HG02610 (cell line): Measurements from ENCODE around the gene USP10.
"Not testable (repeated sequence)": the region's sequence is repeated elsewhere in the genome, so short reads cannot be mapped to it uniquely, and the experiment has no call there.

Source experiments
- ATAC-seq: cut with Tn5 transposase; IDR thresholded peaks from one replicate; pipeline ENCODE4 v1.9.1; 2021; ENCODE audit warnings: mild to moderate bottlenecking, moderate library complexity; ENCODE audit not compliant: unreplicated experiment

The USP10 gene

DNA sequence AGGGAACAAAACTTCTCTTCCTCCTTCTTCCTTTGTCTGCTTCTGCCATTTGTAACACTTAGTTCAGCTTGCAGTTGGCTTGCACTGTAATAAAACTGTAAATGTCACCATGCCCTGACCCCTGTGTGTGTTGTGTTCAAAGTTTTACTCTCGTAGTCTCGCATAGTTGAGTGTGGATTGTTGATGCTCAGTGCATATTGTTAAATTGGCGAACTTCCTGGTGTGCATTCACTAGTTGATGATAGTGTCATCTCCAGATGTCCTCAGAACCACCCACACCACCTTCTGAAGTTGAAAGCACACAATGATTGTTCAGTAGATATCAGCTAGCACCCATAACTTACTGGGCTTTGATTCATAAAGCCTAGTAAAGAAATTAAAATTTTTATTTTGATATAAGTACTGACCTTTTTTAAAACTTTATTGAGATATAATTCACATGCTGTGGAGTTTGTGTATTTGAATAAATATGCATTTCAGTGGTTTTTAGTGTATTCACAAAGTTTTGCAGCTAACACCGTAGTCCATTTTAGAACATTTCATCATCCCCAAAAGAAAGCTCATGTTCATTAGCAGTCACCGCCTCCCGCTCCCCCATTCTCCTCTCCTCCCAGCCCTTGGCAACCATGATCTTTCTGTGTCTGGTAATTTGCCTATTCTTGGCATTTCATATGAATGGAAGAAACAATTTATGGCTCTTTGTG is 25.0 kb downstream of the USP10 start:
- no peak for ATAC-seq

- ATAC-seq, result no peak
Measured at GRCh38 chr16:84725481-84726078, 25.8 kb downstream of the USP10 start.

DNA sequence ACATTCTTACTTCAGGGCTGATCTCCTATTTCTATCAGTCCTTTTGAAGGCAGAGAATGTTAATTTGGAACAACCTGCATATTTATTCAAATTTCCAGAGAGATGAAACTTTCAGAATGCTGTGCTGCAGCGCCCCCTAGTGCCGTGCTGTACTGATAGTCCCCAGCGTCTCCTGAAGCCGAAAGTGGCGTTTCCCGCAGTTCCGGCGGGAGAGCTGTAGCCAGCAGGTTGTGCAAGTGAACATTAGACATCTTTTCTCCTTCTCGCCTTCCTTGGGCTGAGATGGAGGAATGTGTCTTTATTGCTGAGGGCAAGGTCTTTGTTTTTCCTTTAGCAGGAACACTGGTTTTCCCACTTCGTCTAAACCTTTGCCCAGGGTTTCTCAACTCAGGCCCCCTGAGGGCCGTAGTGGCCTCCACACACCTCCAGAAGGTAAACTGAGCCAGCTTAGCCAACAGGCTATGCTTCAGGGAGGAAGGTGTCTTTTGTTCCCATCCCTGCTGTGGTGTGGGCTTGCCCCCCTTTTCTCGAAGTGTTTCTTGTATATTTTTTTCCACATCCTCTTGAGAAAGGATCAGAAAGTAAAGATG is 26.4 kb downstream of the USP10 start:
- ATAC-seq, result peak; percentile 30

DNA sequence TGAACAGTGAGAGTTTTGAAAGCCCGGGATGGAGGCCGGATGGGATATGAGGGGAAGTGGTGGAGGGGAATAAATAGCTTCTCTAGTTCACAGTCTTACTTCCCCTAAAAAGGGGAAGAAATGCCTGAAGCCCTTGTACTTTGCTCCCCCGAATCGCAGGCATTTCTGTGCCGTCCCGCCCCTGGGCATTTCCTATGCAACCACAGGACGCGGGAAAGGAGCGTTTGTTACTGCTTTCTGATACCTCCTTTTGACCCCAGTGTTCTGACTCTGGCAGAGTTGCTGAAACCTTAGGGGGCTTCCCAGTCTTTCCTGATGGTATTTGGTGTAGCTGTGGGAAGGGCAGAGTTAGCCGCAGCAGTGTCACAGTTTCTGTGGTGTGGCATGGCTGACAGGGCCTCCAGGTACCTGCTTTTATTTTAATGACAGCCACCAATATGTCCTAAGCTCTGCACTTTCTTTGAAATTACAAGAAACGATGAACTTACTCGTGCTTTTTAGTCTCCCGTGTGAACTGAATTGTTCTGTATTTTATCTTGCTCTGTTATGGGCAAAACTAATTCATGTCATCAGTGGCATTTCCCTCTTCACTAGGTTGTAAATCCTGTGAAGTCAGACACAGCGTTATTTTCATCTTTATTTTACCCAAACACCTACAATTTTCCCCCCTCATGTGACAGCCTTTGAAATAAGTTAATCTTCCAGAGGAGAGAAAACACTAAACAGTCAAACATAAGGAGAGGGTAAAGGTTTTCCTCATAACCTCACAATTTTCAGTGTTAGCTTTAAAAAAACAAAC is 27.1 kb downstream of the USP10 start:
- peak; percentile 48 for ATAC-seq

DNA sequence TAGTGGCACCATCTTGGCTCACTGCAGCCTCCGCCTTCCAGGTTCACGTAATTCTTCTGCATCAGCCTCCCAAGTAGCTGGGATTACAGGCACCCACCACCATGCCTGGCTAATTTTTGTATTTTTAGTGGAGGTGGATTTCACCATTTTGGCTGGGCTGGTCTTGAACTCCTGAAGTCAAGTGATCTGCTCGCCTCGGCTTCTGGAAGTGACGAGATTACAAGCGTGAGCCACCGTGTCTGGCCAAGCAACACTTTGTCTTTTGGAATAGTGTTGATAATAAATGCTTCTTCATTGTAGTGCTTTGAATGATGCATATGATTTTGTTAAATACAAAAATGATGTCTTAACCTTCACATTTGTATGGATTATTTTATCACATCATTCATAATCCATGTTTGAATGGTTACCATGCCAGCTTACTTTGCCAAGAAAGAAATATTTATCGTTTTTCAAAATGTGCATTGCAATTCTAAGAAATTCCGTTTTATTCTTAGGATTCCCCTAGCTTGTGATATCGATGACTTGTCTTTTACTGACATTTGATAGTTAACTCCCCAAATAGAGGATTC is 29.1 kb downstream of the USP10 start:
- no peak for ATAC-seq

GRCh38 chr16:84729716-84730320 is 30.0 kb downstream of the USP10 start:
- ATAC-seq, result no peak

- ATAC-seq, result peak; percentile 56
Measured at GRCh38 chr16:84730406-84731106, 30.8 kb downstream of the USP10 start.

- not testable (repeated sequence) for ATAC-seq
Measured at GRCh38 chr16:84732332-84732673, 32.5 kb downstream of the USP10 start.

GRCh38 chr16:84732674-84733352 is 33.0 kb downstream of the USP10 start:
- no peak for ATAC-seq

DNA sequence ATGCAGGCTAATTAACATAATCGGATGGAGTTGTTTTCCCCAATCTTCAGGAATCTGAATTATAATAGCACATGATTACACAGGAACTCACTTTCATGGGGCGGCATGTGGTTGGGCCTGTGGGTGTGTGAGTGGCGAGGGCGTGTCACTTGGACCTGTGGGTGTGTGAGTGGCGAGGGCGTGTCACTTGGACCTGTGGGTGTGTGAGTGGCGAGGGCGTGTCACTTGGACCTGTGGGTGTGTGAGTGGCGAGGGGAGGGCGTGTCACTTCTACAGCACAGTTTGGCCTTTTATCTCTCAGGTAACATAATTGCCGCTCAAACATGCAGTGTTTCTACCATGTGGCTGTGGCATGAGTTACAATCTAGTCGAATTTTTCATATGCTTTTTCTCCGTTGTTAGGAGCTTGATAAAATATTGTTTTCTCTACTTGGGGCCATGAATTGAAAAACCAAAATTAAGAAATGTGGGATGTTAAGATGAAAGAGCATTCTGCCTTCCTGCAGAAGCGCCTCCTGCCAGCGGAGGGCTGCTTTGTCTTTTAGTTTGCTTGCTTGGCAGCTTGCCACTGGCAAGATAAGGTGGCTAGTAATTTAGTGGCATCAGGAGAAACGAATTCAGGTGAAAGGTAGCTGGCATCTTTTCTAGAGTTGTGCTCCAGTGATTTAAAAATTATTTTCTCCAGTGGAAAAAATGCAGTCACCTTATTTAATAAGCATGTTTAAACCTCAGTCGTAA is 36.2 kb downstream of the USP10 start:
- no peak for ATAC-seq

DNA sequence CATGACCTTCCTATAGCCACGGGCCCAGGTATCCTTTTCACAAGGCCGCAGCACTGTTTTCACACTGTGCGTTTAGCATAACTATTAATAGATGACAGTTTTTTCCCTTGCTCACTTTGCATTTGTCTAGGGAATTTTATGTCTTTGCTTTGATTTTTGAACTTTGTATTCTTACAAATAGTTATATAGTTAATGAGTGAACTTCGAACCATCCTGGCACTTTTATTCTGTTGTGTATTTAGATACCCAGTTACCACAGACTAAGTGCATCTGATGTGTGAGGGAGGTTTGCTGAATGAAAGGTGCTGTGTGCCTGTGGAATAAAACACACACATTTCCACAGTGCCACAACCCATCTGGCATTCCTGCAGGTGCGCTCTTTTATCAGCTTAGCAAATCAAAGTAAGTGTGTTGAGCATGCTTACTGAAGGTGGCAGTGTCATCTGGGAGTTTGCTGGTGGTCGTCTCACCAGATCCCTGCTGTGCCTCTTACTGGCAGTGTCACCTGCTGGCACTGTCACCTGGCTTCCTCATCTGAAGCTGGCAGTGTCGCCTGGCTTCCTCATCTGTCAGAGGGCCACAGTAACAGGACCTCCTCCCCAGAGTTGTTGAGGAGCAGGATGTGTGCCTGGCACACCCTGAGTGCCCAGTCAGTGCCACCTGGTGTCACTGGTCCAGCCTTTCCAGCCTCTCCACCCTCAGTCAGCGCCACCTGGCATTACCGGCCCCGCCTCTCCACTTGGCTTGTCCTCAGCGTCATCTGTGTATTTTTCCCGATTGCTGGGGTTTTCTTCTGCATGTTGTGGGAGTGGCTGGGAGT is 37.6 kb downstream of the USP10 start:
- ATAC-seq, result no peak

- peak; percentile 62 for ATAC-seq
Measured at GRCh38 chr16:84738255-84739038, 38.6 kb downstream of the USP10 start.

- ATAC-seq, result no peak
Measured at GRCh38 chr16:84739349-84740124, 39.7 kb downstream of the USP10 start.

GRCh38 chr16:84740596-84741116 is 40.9 kb downstream of the USP10 start:
- no peak for ATAC-seq

DNA sequence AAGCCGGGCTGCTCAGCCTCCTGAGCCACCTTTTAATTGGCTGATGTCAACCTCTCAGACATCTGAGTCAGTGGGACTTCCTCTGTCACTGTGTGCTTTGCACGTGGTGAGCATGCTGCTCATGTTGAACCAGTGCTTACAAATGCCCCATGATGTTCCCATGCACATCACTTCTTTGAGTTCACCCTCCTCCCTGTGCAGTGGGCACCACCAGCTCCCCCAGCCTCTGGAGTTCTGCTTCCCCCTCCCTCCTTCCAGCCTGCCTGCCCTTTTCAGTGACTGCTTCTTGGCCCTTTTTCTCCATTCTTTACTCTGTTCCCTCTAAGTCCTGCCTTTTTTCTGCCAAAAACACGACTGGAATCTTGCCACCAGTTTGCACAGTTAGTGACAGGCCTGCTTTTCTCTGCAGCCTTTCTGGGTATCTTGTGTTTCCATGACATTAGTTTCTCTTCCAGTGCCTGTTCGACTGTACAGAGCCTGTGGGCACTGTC is 41.6 kb downstream of the USP10 start:
- ATAC-seq, result no peak

DNA sequence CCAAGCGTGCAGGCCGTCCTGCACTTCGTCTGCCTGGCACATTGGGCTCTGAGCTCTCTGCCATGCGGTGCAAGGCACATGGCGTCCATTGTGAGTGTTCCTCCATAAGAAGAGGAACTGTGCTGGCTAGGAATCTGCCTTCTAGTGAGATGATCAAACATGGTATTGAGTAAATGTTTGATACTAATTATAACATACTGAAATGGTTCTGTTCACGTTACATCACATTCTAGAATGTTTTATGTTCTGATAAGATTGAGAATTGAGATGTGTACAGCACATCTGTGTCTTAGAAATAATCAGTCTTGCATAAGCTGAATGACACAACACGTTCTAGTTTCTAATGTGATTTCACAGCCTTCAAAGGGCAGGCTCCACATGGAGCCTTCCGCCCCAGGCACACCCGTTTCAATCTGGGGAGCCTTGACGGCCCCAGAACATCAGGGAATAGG is 42.9 kb downstream of the USP10 start:
- ATAC-seq, result no peak
